HG03175 (cell line): ENCODE measurements around the gene NOL4L.
"Not testable (repeated sequence)": the region's sequence is repeated elsewhere in the genome, so short reads cannot be mapped to it uniquely, and the experiment has no call there.

ENCODE experiments used
- ATAC-seq: cut with Tn5 transposase; IDR thresholded peaks from one replicate; pipeline ENCODE4 v1.9.1; 2021; ENCODE audit warnings: mild to moderate bottlenecking, moderate library complexity; ENCODE audit not compliant: unreplicated experiment

The NOL4L gene

GRCh38 chr20:32512047-32512385 lies 73.1 kb downstream of the NOL4L start:
- ATAC-seq, result no peak

DNA sequence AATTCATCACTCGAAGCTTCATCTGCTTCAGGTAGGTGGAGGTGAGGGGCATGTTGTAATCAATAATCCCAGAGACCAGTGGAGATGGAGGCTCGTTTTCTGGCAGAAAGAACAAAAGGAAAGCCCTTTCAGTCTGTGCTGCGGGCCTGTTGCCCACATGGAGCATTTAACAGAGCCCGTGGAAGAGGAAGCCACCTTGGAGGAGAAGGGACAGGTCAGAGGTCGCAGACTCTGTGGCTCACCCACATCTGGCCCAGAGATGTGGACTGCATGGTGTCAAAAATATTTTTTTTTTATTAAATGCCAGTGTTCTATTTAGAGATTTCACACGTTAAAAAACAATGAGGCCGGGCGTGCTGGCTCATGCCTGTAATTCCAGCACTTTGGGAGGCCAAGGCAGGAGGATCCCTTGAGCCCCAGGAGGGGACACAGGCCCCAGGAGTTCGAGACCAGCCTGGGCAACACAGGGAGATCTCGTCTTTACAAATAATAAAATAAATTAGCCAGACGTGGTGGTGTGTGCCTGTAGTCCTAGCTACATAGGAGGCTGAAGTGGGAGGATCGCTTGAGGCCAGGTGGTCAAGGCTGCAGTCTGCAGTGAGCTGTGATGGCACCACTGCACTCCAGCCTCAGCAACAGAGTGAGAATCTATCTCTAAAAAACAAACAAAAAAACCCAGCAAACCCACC lies 73.6 kb downstream of the NOL4L start:
- ATAC-seq, result no peak

- no peak for ATAC-seq
These were observed 74.4 kb downstream of the NOL4L start for GRCh38 chr20:32510601-32511357.

DNA sequence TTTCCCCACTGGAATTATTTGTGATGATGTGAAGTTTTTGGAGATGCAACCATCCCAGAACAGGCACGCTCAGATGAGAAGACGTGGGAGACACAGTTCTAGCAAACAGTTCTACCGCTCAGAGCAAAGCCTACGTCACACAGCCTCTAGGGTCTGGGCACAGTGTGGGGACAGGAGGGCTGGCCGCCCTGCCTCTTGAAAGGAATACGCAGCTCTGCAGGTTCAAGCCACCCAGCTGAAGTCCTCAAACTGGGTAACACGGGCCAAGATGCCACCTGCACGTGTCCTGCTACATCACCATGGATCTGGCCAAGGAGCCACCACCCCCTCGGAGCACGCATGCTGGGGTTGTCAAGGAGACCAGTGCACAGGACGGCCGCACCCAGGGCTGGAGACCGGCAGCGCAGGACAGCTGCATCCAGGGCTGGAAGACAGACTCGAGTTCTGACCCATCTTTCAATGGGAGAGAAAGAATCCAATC lies 75.0 kb downstream of the NOL4L start:
- no peak for ATAC-seq

DNA sequence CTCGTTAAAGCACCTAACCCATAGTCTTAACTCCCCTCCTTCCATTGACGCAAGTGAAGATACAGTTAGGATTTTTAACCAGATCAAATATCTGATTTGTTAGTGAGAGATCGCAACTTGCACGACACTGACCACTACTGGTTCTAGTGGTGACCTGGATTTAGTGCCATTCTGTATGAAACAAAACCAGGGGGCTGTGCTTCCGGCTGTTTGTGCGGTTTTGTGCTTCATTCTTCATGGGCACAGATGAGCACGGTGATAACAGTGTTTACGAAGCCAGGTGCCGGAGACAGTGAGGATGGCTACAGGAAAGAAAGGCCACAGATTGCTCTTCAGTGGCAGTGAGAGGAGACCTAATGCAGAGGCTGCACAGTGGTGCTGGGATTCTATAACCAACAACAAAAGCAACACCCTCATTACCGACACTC lies 75.5 kb downstream of the NOL4L start:
- ATAC-seq, result no peak

- no peak for ATAC-seq
These were observed 76.4 kb downstream of the NOL4L start for GRCh38 chr20:32508775-32509119.

DNA sequence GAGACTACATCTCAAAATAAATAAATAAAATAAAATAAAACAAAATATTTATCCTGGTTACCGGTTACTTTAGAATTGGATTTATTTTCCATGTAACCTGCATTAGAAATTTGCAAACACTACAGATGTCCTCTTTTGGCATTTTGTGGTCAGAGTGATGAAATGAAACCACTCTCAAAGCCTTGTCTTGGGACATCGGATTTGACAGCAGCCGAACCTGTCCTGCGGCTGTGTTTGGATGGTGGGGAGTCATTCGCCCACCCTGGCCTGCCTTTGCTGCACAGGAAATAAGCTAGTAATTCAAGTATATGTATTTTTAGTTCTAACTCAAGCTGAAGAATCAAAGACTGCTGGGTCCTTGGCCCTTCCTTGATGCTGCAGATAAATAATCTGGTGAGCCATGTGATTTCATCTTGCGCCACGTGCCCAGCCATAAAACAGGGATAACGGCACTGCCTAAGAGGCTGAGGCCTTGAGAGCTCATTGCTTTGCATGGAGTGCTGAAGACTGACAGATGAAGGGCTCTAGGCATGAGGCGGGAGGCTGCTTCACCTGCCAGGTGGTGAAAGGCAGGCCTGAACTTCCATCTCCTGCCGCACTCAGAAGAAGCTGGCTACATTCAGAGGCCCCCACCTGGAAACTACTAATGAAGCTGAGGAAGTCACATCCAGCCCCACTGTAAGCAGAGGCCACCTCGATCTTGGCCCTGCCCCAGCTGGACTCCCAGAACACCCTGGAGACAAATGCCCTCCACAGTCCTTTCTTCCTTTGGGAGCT lies 76.9 kb downstream of the NOL4L start:
- no peak for ATAC-seq

DNA sequence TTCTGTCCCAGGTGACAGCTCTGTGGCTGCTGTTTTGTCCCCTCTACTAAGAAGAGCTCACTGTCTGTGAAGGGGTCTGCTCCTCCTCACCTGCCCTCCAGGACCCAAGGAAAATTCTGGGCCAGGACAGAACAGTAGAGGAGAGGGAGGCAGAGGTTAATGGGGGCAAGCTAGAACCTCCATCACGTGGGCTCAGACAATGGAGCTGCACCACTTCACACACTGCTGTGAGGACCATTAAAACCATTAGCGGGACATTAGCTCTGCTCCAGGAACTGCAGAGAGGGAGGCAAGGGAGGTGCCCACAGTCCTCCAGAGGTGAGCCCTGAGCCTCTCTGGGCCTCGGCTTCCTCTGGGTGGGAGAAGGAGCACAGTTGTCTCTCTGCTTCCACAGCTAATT lies 78.4 kb downstream of the NOL4L start:
- ATAC-seq, result no peak

DNA sequence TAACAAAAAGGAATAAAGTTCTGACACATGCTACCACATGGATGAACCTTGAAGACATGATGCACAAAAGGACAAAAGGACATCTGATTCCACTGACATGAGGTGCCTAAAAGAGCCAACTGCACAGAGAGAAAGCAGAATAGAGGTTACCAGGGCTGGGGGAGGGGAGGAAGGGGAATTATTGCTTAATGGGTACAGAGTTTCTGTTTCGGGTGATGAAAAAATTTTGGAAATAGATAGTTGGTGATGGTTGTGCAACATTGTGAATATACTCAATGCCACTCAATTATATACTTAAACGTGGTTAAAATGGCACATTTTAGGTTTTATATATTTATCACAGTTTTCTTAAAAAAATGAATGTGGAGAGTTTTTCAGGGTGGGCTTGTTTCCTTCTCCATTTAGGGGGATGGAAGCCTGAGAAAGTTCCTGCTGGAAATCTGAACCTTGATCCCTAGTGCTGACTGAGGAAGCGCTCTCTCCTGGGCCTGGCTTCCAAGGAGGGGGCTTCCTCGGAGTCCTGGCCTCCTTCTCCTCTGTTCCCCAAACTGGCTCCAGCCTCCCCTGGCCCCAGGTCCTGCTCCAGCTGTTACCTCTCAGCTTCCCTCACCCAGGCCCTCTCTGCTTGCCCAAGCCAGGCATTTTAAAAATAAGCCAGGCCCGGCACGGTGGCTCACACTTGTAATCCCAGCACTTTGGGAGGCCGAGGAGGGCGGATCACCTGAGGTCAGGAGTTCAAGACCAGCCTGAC lies 79.2 kb downstream of the NOL4L start:
- no peak for ATAC-seq

GRCh38 chr20:32501709-32502108 lies 83.4 kb downstream of the NOL4L start:
- ATAC-seq, result no peak

GRCh38 chr20:32497589-32498224 lies 87.4 kb downstream of the NOL4L start:
- no peak for ATAC-seq

DNA sequence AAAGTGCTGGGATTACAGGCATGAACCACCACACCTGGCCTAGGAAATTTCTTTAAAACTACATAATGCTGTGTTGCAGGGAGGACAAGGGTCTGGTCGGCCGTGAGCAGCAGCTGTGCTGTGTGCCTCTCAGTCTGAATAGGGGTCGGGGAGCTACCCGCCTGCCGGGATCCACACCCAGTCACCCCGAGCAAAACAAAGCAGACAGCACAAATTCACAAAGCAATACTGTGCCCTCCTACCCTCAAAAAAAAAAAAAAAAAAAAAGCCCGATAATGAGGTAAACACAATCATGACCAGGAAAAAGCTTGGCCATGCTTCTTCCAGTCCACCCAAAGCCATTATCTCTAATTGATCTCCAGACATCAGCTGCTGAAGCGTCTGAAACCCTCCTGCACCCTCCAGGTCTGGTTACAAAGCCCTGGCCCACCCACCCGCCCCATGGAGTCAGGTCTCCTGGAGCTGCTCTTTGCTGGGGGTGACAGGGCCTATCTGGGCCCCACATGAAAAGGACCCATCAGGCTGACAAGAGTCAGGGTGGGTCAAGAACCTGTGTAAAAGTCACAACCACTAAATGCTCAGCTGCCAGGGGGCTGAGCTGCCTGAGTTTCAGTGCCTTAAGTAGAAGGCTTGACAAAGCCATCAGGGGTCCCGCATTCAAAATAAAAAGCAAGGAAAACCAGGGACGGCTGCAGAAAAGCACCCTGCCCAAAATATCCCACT lies 88.2 kb downstream of the NOL4L start:
- no peak for ATAC-seq

DNA sequence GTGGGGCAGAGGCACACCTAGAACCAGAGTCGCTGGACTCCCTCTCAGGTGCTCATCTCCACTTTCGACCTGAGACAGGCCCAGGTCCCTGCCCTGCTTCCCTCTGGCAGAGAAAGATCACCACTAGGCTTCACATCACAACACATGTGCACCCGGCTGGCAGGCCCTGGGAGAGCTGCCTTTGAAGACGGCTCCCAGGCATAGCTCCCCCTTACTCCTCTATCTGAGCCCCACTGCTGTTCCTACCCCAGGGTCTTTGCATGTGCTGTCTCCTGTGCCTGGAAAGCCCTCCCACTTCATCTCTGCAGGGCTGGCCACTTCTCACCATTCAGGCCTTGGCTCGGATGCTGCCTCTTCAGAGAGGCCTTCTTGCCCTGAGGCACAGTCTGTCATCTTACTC lies 89.2 kb downstream of the NOL4L start:
- ATAC-seq, result no peak

- no peak for ATAC-seq
These were observed 89.9 kb downstream of the NOL4L start for GRCh38 chr20:32495217-32495565.

- no peak for ATAC-seq
These were observed 90.5 kb downstream of the NOL4L start for GRCh38 chr20:32494483-32495216.

DNA sequence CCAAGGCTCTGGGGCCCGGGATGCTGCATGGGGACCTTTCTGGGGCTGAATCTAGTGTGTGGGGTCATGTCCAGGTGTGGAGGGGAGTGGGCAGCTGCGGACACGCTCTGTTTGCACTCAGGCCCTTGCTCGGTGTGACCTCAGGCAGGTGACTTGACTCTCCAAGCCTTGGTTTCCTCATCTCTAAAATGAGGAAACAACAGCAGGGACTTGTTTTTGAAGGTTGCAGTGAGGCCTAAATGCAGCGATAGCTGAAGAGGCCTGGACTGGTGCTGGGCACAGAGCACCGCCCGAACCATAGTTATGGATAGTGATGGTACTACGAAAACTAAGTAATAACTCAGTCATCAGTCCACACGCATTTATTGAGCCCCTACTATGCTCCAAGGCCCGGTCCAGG lies 91.8 kb downstream of the NOL4L start:
- ATAC-seq, result no peak

DNA sequence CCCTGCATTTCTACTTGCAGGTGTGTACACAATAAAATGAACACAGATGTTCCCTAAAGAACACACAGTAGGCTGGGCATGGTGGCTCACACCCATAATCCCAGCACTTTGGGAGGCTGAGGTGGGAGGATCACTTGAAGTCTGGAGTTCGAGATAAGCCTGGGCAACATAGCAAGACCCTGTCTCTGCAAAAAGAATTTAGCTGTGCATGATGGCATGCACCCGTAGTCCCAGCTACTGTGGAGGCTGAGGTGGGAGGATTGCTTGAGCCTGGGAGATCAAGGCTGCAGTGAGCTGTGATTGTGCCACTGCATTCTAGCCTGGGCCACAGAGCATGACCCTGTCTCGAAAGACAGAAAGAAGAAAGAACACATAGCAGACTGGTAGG lies 93.4 kb downstream of the NOL4L start:
- ATAC-seq, result not testable (repeated sequence)

DNA sequence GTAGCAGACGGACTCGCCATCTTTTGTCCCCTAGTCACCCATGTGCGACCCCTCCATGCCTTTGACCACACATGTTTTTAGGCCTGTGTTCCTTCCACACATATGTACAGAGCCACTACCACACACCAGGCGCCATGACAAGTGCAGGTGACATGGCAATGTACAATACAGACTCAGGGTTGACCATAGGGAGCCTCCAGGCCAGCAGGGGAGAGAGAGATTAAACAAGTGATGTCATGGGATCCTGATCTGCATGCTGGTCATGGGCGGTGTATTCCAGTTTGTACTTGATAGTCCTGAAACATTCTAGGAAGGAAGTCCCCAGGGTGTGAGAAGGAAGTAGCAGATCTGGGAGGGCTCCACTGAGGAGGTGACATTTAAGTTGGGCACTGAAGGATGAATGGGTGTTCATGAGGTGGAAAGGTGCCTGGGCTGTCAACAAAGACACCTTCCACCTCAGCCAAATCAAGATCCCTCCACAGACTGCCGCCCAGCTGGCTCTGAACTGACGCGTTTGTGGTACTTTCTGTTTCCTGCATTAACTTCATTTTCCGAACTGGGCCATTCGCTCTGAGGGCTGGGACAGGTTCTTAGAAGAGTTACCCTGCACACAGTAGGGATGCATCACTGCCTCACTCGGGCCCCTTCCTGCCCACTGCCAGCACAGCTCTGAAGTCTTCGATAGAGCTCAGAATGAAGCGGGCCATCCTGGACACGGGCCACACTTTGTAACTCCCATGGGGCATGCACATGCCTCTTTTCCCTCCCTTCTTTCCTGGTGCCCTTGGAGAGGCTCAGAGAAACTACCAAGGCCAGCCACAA lies 94.0 kb downstream of the NOL4L start:
- no peak for ATAC-seq
